Cerebellar nuclear complex (tissue), 1 donor: ENCODE measurements around the gene B4GALT3.
"Not testable (repeated sequence)": the region's sequence is repeated elsewhere in the genome, so short reads cannot be mapped to it uniquely, and the experiment has no call there.

Experiments
- DNase-seq, 2 experiments: peaks; one replicate each; lab custom pipeline; 2025; lab: John Stamatoyannopoulos, UW

The B4GALT3 gene

GRCh38 chr1:161177112-161177935 lies at the start of gene B4GALT3:
Gene B4GALT3 (minus strand): TSS chr1:161177507. CDS start chr1:161176060, 1,447 bp downstream.
- DNase-seq: peak in 1 of 2 experiments; percentile 75

- no peak for DNase-seq
These were observed 49.5 kb upstream of the B4GALT3 start for GRCh38 chr1:161226759-161227158.

GRCh38 chr1:161226320-161226711 lies 49.0 kb upstream of the B4GALT3 start:
- DNase-seq: no peak

- peak; percentile 63 to 99 for DNase-seq
These were observed 48.4 kb upstream of the B4GALT3 start, which contains the start of gene TOMM40L for GRCh38 chr1:161225534-161226319. Gene TOMM40L (plus strand): TSS chr1:161226060. CDS start chr1:161226490, 430 bp downstream.

GRCh38 chr1:161225178-161225533 lies 47.8 kb upstream of the B4GALT3 start:
- no peak for DNase-seq

GRCh38 chr1:161224695-161225087 lies 47.4 kb upstream of the B4GALT3 start:
- not testable (repeated sequence) for DNase-seq

GRCh38 chr1:161223805-161224694 lies 46.7 kb upstream of the B4GALT3 start:
- DNase-seq: no peak

- DNase-seq: no peak
These were observed 45.1 kb upstream of the B4GALT3 start for GRCh38 chr1:161222175-161223019.

GRCh38 chr1:161220002-161220401 lies 42.7 kb upstream of the B4GALT3 start:
- no peak for DNase-seq

- DNase-seq: no peak
These were observed 42.0 kb upstream of the B4GALT3 start for GRCh38 chr1:161219078-161219892.

- DNase-seq: no peak
These were observed 41.2 kb upstream of the B4GALT3 start for GRCh38 chr1:161218301-161219077.

GRCh38 chr1:161217831-161218230 lies 40.5 kb upstream of the B4GALT3 start:
- DNase-seq: no peak

- DNase-seq: no peak
These were observed 39.8 kb upstream of the B4GALT3 start for GRCh38 chr1:161216945-161217712.

GRCh38 chr1:161215076-161215475 lies 37.8 kb upstream of the B4GALT3 start, which contains the start of gene FCER1G:
Gene FCER1G (plus strand): TSS chr1:161215295. CDS start chr1:161215322, 27 bp downstream.
- no peak for DNase-seq

GRCh38 chr1:161214369-161214768 lies 37.1 kb upstream of the B4GALT3 start:
- DNase-seq: no peak

- DNase-seq: no peak
These were observed 32.6 kb upstream of the B4GALT3 start for GRCh38 chr1:161209790-161210409.

GRCh38 chr1:161207173-161207572 lies 29.9 kb upstream of the B4GALT3 start:
- DNase-seq: no peak
